HepG2 (cell line): ENCODE measurements around the gene AKR7A2. TPM values are rescaled to one million over a fixed set of nuclear protein-coding genes. Genes with fewer than 3 reads are reported as not detected.

Experiments used
- ASH2L ChIP-seq: fragments of 300-600, 200-600 bp; sonication (generic); IDR thresholded peaks from 2 replicates; pipeline ENCODE4 v1.7.0; 2017; ENCODE audit warnings: low read depth, mild to moderate bottlenecking, moderate library complexity, mixed read lengths, low read length; ENCODE audit not compliant: insufficient read length
- KDM6A ChIP-seq: IDR thresholded peaks from 2 replicates; pipeline ENCODE4 v1.6.1; 2016; ENCODE audit warnings: low read depth
- REL ChIP-seq: sonication (generic); formaldehyde crosslinking; conservative IDR thresholded peaks from 2 replicates; pipeline ENCODE4 v1.8.0; 2022; ENCODE audit warnings: mild to moderate bottlenecking, missing genetic modification reagents, moderate library complexity
- SRSF1 ChIP-seq: fragments of 200-400 bp; formaldehyde crosslinking; optimal IDR thresholded peaks from 2 replicates; pipeline ENCODE3; 2017; ENCODE audit warnings: mild to moderate bottlenecking, low read depth, low read length, moderate library complexity
- STAT5B ChIP-seq: sonication (generic); formaldehyde crosslinking; IDR thresholded peaks from 2 replicates; pipeline ENCODE4 v1.4.0; 2020; ENCODE audit warnings: missing genetic modification reagents
- TAF1 ChIP-seq: sonication (generic); formaldehyde crosslinking; IDR thresholded peaks from 2 replicates; pipeline ENCODE4 v1.4.0; 2020; ENCODE audit warnings: missing genetic modification reagents
- ZNF143 ChIP-seq: sonication (generic); formaldehyde crosslinking; IDR thresholded peaks from 2 replicates; pipeline ENCODE4 v1.4.0; 2020; ENCODE audit warnings: missing genetic modification reagents
- ZNF253 ChIP-seq: sonication (generic); formaldehyde crosslinking; IDR thresholded peaks from 2 replicates; pipeline ENCODE4 v1.8.0; 2022; ENCODE audit warnings: mild to moderate bottlenecking, missing genetic modification reagents, borderline replicate concordance
- ZNF501 ChIP-seq: sonication (generic); formaldehyde crosslinking; IDR thresholded peaks from 2 replicates; pipeline ENCODE4 v1.5.1; 2020; ENCODE audit warnings: mild to moderate bottlenecking, moderate library complexity, missing genetic modification reagents
- polyA plus RNA-seq, 8 experiments: library from polyadenylated mRNA; depleted of rRNA in 3 of 8; stranded (reverse) in 7 of 8; unstranded in 1 of 8; fragments of >200 nt; fragmentation: Illumina TruSeq in 4 of 8; extraction: Trizol in 4 of 8; gene quantifications; 2 replicates each; pipeline versions ENCODE4 v1.2.1 to v1.2.3, GENCODE V29; 2011 to 2016; ENCODE audit warnings: low read depth in 4 of 8, missing spikeins in 1 of 8, mixed read lengths in 1 of 8; ENCODE audit not compliant: insufficient read depth in 1 of 8
- total RNA-seq, 5 experiments: library from RNA; depleted of rRNA; stranded (reverse); fragments of >200 nt; fragmentation: Illumina TruSeq; extraction: Trizol; gene quantifications; 2 replicates each; pipeline ENCODE4 v1.2.3, GENCODE V29; 2016; ENCODE audit warnings: low read depth in 1 of 5
- TF ChIP-seq, protein P1 (sequence below): sonication (generic); formaldehyde crosslinking; IDR thresholded peaks from 2 replicates; pipeline ENCODE4 v1.4.0; 2020; ENCODE audit warnings: missing genetic modification reagents
- TF ChIP-seq, protein P2 (sequence below): sonication (generic); formaldehyde crosslinking; IDR thresholded peaks from 2 replicates; pipeline ENCODE4 v1.8.1; 2023; ENCODE audit warnings: mild to moderate bottlenecking, moderate library complexity, missing genetic modification reagents
- TF ChIP-seq, protein P3 (sequence below): sonication (generic); formaldehyde crosslinking; IDR thresholded peaks from 2 replicates; pipeline ENCODE4 v1.5.0; 2020; ENCODE audit warnings: missing genetic modification reagents
- TF ChIP-seq, protein P4 (sequence below): sonication (generic); formaldehyde crosslinking; IDR thresholded peaks from 2 replicates; pipeline ENCODE4 v1.5.1; 2020; ENCODE audit warnings: missing genetic modification reagents, mild to moderate bottlenecking, borderline replicate concordance

Gene AKR7A2
- total and polyA plus RNA-seq, 2 of the 13 experiments (the other 11 are each of a cell fraction or from before 2014, with no cell fraction given): 45.2 to 75.6 TPM

DNA sequence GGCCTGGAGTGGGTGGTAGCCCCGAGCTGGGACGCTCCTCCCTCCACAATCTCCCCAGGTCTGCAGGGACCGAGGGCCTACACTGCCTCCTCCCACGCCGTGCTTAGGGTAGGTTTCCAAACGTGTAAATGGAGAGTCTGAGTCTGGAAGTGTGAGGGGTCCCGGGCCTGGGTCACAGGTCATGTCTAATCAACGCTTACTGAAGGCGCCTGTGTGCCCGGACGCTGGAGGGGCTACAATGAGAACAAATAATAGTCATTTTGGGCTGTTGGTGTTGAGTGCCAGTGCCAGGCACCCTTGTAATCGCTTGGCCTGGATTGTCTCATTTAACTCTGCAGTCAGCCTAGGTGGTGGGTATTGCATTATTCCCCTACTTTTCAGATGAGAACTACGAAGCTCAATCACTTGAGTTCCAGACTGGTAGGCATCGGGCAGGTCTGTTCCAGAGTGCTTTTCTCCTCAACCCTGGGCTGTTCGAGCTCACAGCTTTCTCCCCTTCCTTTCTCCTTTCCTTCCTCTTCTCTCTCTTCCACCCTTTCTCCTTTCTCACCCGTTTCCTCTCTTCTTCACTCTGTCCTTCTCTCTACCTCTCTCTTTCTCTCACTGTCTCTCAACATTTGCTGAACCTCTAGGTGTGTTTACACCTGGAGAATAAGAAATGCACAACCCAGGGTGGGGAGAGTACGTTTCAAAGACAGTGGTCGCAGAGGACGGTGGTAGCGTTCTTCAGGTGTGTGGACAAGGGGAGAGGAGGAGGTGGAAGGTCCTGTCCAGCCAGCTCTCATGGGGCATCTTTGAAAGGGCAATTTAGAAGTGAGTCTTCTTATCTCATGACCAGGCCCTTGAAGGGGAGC, 1.1 kb upstream of the AKR7A2 start (continued):
- TF ChIP-seq TAF1: 0 out of 2 replicates have a peak, but pooled peaks have one; percentile 1
- peak; percentile 3 for TF ChIP-seq SRSF1
- no peak for TF ChIP-seq KDM6A
- 0 out of 2 replicates have a peak, but pooled peaks have one; percentile 2 for TF ChIP-seq STAT5B
- TF ChIP-seq, protein P1, sequence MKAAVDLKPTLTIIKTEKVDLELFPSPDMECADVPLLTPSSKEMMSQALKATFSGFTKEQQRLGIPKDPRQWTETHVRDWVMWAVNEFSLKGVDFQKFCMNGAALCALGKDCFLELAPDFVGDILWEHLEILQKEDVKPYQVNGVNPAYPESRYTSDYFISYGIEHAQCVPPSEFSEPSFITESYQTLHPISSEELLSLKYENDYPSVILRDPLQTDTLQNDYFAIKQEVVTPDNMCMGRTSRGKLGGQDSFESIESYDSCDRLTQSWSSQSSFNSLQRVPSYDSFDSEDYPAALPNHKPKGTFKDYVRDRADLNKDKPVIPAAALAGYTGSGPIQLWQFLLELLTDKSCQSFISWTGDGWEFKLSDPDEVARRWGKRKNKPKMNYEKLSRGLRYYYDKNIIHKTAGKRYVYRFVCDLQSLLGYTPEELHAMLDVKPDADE: no peak
- TF ChIP-seq REL (CRISPR knock-in tag): 0 out of 2 replicates have a peak, but pooled peaks have one; percentile 19
- TF ChIP-seq, protein P2, sequence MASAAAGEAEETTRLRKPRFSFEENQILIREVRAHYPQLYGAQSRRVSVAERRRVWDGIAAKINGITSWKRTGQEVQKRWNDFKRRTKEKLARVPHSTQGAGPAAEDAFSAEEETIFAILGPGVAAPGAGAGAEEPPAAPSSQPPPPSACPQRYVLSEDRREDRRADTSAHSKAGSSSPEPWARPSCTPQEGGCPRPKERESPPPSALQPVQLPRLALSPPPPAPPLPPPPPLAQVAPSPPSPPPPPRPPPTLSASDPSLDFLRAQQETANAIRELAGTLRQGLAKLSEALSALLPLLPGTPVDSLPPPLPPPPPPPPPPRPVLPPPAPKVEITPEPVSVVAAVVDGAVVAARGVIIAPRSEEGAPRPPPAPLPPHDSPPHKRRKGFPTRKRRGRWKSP (CRISPR knock-in tag): no peak
- TF ChIP-seq, protein P3, sequence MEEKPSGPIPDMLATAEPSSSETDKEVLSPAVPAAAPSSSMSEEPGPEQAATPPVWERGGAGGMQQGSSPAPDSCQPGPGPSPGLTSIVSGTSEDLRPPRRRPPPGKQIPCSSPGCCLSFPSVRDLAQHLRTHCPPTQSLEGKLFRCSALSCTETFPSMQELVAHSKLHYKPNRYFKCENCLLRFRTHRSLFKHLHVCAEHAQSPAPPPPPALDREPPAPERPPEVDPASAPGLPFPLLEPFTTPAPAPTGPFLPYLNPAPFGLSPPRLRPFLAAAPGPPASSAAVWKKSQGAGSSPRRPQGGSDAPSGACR (CRISPR knock-in tag): no peak
- TF ChIP-seq ZNF143: 0 out of 2 replicates have a peak, but pooled peaks have one; percentile 3
- TF ChIP-seq, protein P4, sequence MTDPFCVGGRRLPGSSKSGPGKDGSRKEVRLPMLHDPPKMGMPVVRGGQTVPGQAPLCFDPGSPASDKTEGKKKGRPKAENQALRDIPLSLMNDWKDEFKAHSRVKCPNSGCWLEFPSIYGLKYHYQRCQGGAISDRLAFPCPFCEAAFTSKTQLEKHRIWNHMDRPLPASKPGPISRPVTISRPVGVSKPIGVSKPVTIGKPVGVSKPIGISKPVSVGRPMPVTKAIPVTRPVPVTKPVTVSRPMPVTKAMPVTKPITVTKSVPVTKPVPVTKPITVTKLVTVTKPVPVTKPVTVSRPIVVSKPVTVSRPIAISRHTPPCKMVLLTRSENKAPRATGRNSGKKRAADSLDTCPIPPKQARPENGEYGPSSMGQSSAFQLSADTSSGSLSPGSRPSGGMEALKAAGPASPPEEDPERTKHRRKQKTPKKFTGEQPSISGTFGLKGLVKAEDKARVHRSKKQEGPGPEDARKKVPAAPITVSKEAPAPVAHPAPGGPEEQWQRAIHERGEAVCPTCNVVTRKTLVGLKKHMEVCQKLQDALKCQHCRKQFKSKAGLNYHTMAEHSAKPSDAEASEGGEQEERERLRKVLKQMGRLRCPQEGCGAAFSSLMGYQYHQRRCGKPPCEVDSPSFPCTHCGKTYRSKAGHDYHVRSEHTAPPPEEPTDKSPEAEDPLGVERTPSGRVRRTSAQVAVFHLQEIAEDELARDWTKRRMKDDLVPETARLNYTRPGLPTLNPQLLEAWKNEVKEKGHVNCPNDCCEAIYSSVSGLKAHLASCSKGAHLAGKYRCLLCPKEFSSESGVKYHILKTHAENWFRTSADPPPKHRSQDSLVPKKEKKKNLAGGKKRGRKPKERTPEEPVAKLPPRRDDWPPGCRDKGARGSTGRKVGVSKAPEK (CRISPR knock-in tag): no peak
- no peak for TF ChIP-seq ZNF253 (CRISPR knock-in tag)
- TF ChIP-seq ASH2L: peak; percentile 13
- TF ChIP-seq ZNF501 (CRISPR knock-in tag): peak; percentile 25; the same call in 1 of the 2 replicates
